GM13977 (cell line): ENCODE results near the gene BRI3.

Experiments
- DNase-seq: peaks from one replicate; pipeline ENCODE4 v3.0.0; 2012; ENCODE audit warnings: low spot score
- CTCF ChIP-seq: IDR thresholded peaks from 2 replicates; pipeline ENCODE4 v1.5.1; 2012; ENCODE audit warnings: mild to moderate bottlenecking, control low read depth; ENCODE audit not compliant: insufficient read depth; ENCODE audit errors: extremely low read depth, missing control alignments
- in situ Hi-C: fragments of 300-500 bp; cut with MboI; formaldehyde crosslinking; loops from one replicate; pipeline ENCODE4 v1.12.0; 2022; ENCODE audit warnings: low sequenced_read_pairs, low pct_unique_long_range_greater_than_20kb, mixed read lengths, inconsistent platforms; ENCODE audit not compliant: unreplicated experiment

BRI3 gene

DNA sequence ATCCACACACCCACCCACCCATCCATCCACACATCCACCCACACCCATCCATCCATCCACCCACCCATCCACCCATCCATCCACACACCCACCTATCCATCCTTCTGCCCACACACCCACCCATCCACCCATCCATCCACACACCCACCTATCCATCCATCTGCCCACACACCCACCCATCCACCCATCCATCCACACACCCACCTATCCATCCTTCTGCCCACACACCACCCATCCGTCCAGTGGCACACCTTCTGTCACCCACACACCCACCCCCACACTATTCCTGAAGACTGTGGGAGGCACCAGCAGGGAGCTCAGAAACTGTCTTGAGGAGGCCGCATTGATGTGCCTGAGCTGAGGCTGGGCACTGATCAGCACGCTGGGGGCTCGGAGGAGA, 38.6 kb upstream of the BRI3 start:
- DNase-seq: no peak
- in situ Hi-C loops: no loop called here
- TF ChIP-seq CTCF: no peak

GRCh38 chr7:98244871-98245270, 36.6 kb upstream of the BRI3 start:
- TF ChIP-seq CTCF: no peak
- no peak for DNase-seq
- in situ Hi-C loops: no loop called here

DNA sequence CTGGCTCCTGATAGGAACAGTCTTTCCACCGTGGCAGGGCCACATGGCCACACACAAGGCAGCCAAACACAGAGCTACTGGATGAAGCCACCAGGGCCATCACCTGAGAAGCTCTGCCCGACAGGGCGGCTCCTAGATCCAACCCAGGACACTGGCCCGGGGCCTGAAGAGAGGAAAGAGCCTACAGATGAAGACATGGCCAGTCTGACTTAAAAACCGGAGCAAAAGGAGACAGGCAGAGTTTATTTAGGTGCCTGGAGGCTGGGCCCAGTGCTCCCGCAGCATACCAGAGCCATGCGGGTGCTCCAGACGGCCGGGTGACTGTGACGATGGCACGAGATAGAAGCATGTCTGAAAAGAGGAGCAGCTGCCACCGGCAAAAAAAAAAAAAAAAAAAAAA, 33.3 kb upstream of the BRI3 start:
- TF ChIP-seq CTCF: no peak
- in situ Hi-C loops: no loop called here
- no peak for DNase-seq

- DNase-seq: peak; percentile 10
- in situ Hi-C loops: no loop called here
Measured at GRCh38 chr7:98249106-98249505, 32.4 kb upstream of the BRI3 start.

DNA sequence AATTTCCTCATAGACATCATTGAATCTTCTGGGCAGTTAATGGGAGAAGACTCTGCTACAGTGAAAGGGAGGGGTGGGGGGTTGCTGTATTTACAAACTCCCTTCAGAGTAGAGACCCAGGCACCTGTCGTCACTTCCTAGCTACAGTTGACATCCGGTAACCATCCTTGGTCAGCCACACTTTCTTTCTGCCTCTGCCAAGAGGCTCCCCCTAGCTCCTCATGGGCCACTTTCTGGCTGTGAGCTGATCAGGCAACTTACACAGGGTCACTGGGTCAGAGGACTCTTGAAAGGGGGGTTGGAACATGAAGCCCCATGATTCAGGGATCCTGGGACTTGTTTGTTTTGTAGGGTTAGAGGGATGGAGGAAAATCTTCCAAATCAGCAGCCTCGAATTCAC, 30.7 kb upstream of the BRI3 start:
- no peak for TF ChIP-seq CTCF
- in situ Hi-C loops: no loop called here
- DNase-seq: peak; percentile 78

More at GRCh38 chr7:98249106-98249505, 32.4 kb upstream of the BRI3 start:
- no peak for TF ChIP-seq CTCF

DNA sequence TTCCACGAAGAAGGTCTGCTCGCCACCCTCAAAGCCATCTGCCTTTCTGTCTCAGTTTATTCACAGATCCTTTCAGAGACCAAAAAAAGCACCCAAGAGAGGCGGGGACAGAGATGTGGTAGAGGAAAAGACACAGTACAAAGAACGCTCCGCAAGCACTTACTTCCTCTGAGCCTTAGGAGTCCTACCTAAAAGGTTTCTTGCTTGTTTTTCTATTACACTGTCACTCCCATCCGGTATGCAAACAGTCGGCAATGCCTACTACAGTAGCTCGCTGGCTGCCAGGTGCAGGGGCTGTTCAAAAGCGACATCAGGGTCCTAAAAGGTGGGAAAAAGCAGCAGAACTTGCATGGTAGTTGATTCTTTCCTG, 30.3 kb upstream of the BRI3 start:
- in situ Hi-C loops: no loop called here
- TF ChIP-seq CTCF: no peak
- peak; percentile 68 for DNase-seq
